NCI-H2171 treated with DMSO at 0.1 percent for 48 hours (cell line): ENCODE results near the gene UNC93A.
"Not testable (repeated sequence)": the region's sequence is repeated elsewhere in the genome, so short reads cannot be mapped to it uniquely, and the experiment has no call there.

Source experiments
- DNase-seq: peaks from one replicate; lab custom pipeline; 2025; lab: John Stamatoyannopoulos, UW

The UNC93A gene

DNA sequence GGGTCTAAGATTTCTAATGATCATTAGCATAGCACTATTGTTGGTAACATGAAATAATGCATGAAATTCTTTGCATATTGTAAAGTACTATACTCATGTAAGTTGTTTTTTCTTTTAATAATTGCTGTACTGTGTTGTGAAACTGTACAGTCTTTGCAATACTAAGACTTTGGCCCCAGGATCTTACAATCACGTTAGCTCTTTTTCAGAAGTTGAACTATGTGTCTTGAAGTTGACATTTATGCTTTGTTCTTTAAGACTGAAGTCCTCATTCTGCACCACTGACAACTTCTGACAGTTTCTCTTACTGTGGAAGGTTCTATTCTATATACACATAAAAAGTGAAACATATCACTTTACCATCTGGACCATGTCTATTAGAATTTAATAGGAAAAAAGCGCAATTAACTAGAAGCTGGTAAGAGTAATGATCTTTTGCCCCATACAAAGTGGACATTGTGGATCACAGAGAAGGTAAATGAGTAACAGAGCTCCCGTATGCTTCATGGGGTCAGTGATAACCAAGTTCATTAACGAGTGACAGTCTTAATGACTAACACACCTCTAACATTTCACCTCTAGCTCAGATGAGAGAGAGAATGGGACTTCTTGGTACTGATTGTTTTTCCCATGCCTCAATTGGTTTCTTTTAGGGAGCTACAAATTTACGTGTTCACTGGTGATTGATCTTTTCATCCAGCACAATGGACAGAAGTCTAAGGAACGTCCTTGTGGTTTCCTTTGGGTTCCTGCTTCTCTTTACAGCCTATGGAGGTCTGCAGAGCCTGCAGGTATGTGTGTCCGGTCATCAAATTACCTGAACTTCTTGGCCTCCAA, at the start of gene UNC93A:
Gene UNC93A (plus strand): TSS at position 530 of the 837 bp plus-strand sequence. CDS start 175 bp downstream, at position 705.
- no peak for DNase-seq

- DNase-seq = peak; percentile 14
These were observed 49.6 kb upstream of the UNC93A start for GRCh38 chr6:167241321-167242134.

DNA sequence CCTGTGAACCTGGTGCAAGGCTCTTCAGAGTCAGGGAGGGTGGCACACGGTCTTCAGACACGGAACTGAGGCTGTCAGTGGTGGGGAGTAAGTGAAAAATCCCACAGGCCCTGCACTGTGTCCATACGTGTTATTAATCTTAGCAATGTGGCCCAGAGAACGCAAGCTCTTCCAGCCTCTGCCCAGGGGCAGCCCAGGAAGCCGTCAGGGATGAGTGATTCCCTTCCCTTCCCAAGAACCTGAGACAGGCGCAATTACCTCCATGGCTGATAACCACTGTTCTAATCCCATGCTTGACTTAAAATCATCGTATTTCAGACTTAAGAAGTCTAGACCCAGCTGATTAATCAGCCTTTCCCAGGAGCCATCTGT, 49.0 kb upstream of the UNC93A start:
- not testable (repeated sequence) for DNase-seq

GRCh38 chr6:167242511-167243051, 48.5 kb upstream of the UNC93A start:
- peak; percentile 30 for DNase-seq

DNA sequence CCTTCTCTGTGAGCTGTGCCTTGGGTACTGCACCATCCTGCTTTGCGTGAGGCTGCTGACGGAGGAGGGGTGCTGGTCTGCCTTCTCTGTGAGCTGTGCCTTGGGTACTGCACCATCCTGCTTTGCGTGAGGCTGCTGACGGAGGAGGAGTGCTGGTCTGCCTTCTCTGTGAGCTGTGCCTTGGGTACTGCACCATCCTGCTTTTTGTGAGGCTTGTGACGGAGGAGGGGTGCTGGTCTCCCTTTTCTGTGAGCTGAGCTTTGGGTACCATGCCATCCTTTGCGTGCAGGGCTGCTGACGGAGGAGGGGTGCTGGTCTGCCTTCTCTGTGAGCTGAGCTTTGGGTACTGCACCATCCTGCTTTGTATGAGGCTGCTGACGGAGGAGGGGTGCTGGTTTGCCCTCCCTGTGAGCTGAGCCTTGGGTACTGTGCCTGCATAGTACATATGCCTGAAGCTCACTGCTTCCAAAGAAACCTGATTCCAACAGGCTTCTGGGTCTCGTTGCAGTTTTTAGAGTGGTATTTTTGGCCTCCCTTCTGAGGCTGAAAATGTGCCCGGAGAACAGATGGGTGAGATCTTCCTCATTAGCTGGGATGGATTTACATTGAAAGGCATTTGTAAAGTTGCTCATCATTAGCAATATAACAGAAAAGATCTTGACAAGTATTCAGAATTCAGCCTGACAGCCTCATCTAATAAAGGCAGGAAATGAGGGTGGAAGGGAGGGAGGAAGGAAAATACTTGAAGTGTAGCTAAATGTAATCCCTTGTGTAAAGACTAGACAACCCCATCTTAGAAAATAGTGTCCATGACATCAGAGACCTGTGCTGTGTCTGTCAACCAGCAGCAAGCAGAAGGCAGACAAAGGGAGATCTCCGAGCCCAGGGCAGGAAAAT, 46.8 kb upstream of the UNC93A start:
- DNase-seq = peak; percentile 73

DNA sequence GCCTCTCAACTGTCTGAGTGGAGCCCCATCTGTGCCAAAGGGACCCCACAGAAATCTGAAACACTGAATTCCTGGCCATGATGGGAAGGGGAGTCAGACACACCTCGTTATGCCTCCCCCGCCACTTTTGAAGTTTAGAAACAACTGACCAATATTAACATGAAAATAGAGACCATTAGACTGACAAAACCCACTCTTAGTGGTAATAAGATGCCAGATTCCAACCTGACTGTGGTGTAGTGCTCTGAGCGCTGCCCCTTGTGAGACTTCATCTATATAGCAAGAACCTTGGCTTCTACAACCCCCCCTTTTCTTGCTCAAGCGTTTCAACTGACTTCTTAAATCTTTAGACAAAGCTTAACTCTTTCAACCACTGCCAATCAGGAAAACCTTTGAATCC, 46.1 kb upstream of the UNC93A start:
- DNase-seq = peak; percentile 21

GRCh38 chr6:167245591-167245990, 45.5 kb upstream of the UNC93A start:
- peak; percentile 14 for DNase-seq

DNA sequence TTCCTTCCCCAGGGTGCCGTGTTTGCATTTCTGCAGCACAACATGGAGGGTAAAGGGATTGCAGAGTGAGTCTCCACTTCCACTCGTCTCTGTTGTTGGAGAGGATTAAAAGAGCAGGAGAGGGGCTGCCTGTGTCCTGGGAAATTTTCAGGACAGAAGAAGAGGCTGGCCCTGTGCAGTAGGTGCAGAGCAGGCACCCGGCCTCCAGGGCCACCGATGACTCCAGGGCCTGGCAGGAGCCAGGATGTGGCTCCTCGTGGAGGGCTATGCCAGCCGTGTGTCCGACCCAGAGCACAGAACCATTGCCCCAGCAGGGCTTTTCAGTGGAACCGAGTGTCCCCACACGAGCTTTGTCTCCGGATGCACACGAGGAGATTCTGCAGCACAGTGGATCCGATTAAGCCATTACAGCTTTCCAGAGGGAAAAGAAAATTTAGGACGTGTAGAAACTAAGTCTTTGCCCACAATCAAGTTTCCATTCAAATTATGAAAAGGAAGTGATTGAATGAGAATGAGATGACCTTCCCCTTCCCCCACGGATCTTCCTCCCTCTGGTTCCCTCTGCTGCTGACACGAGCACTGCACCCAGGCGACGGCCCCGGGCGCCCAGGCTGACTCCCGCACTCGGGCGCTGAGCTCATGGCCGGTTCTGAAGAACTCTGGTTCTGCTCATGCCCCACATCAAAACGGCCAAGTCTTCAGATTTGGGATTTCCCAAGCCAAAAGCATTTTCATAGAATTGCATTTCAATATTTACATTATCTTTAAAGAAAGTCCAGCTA, 43.1 kb upstream of the UNC93A start:
- no peak for DNase-seq

DNA sequence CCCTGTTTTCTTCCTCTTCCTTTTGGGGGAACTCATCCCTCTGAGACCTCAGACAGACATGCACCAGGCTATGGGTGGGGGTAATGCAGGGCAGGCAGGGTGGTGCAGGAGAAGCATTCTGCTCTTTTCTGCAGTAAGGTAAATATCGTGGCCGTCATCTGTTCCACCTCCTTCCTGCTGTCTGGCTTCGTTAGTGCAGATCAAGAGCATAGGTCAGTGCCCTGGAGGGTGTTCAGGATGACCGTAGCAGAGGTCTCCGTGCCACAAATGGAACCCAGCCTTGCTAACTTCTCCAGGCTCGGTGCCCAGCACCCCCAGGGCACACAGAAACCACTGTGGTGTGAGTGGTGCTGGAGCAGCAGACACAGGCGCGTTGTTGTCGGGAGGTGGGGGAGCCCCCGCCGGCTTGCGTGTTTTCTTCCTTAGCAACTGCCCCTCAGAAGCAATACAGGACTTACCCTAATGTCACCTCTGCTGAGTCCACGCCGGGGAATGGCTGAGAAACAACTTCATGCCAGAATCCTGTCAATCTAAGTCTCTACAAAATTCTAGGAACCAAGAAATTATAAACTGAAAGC, 42.1 kb upstream of the UNC93A start:
- DNase-seq = not testable (repeated sequence)

DNA sequence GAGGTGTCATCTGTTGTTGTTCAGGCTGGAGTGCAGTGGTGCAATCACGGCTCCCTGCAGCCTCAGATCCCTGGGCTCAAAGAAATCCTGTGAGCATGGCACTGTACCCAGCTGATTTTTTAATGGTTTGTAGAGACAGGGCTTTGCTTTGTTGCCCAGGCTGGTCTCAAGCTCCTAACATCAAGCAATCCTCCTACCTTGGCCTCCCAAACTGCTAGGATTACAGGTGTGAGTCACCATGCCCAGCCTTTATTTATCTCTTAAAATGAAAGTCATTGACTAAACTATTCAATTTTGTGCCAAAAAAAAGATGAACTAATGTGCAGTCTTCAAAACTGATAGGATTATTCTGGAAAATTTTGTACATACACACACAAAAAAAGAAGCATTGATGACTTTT, 38.8 kb upstream of the UNC93A start:
- no peak for DNase-seq

DNA sequence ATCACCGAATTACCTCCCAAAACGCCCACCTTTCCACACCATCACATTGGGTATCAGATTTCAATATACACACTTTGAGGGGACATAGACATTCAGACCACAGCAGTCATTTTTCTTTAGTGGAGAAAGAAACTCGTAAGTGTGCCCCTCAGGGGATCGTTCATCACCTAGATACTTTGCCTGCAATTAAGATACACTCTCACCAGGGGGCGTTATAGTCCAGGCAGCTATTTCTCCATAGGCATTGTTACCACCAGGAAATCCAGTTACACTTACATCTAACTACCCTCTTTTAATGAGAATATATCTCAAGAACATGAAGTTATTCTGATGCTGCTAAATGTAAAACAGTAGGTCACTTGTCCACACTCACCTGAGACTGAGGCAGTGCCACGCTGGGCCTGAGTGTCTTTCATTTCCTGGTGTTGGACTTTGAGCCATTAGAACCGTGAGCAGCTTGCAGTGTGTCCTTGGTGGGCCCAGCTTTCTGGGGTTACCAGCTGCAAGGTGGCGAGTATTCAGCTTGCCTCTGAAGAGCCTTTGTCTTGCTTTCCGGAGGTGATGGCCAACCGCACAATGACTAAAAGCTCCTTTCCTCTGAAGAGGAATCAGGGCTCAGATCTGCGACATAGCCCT, 35.1 kb upstream of the UNC93A start:
- DNase-seq = no peak

GRCh38 chr6:167258646-167259045, 32.5 kb upstream of the UNC93A start:
- no peak for DNase-seq

GRCh38 chr6:167266057-167266829, 24.9 kb upstream of the UNC93A start:
- DNase-seq = not testable (repeated sequence)

DNA sequence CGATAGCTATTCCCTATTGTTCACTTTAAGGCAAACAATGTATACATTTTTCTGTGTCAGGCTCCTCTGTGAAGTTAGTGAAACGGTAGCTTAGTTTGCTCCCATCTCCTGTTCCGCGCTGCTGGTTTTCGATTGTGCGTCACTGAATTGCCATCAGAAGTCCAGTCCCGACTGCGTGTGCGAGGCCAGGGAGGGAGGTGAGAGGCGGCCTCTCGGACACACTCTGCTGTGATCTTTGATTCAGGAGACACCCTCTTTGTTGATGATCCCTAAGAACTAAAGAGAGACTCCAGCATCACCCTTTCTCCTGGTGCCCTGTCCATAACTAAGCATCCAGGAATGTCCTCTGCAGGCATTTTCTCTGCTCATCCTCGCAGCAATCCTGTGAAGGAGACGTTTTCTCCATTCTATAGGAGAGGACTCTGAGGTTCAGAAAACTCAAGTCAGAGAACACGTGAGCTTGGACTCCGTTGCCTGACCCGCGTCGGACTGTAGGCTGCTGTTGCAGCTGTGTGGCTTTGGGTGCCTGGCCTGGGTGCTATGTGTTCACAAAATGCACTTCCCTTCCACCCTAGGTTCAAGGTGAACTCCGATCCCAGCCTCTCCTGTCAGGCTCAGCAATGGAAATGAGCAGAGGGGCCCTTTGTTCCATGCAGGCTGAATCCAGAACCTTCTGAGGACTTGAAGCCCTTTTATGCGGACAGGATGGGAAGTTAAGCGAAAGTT, 24.1 kb upstream of the UNC93A start:
- DNase-seq = no peak

DNA sequence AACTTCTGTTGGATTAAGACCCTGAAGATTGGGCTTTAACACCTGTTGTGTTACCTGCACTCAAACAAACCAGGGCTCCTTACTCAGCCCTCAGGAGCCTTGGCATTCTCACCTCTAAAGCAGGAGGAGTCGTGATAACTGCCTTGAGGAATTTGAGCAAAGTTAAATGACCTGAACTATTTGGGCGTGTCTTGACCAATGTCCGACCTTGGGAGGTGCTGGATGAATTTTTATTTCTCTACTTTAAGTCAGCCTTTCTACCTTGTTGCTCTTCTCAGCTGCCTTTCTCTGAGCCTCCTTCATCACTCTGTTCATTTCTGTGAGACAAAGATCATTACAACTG, 23.6 kb upstream of the UNC93A start:
- DNase-seq = not testable (repeated sequence)

DNA sequence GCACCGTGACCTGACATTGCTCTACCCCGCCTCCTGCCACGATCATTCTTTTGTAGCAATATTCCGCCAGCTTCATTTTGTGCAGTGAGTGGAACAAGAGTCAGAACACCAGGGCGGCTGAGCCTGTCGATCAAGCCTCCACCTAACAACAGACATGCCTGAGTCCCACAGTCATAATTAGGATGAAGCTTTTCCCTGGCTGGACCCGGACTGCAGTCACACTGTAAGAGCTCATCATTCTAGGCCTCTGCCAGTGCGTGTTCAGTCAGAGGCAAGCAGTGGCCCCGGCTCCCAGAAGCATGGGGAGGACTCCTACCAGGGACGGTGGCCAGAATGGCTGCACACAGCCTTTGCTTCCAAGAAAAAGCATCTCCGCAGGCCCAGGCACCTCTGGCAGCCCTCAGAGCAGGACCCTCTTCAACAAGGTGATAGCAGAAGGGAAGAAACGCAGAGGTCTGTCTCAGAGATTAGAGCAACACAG, 23.2 kb upstream of the UNC93A start:
- no peak for DNase-seq

GRCh38 chr6:167268683-167269280, 22.3 kb upstream of the UNC93A start:
- no peak for DNase-seq
